ENCODE measurements around the gene MFSD1. TPM values are rescaled to one million over a fixed set of nuclear protein-coding genes. Genes with fewer than 3 reads are reported as not detected.
"Not testable (repeated sequence)": the region's sequence is repeated elsewhere in the genome, so short reads cannot be mapped to it uniquely, and the experiment has no call there.

Gene MFSD1
- total and polyA plus RNA-seq, 5 donors, result 21.9 to 50.8 (median 34.9) TPM

- H3K27ac ChIP-seq (ENCODE audit: low read length), result no peak overlapping the region
- peak in 1 of 3 donors; percentile 33 for DNase-seq
- WGBS, result 13% methylated on average over 11 of the region's 11 CpGs
- ATAC-seq, result peak; percentile 70 to 74
- intact Hi-C loops (cut with DNase I), result loop anchor here (2.0 to 10.0 kb wide), 4 partner anchors 64 to 129 kb away; no protein-coding TSS in a partner anchor
- no peaks in the 10 kb centered on the region for H3K9me3 ChIP-seq (ENCODE audit: control insufficient read depth, low read length)
- H3K27me3 ChIP-seq (ENCODE audit: control insufficient read depth, insufficient read depth), result no peaks in the 10 kb centered on the region
- no peaks in the 10 kb centered on the region for H3K4me1 ChIP-seq (ENCODE audit: control insufficient read depth, insufficient read depth, low read length)
- no peak overlapping the region for H3K4me3 ChIP-seq (ENCODE audit: low read length)
These were observed 10.8 kb upstream of the MFSD1 start for GRCh38 chr3:158790901-158791589.

DNA sequence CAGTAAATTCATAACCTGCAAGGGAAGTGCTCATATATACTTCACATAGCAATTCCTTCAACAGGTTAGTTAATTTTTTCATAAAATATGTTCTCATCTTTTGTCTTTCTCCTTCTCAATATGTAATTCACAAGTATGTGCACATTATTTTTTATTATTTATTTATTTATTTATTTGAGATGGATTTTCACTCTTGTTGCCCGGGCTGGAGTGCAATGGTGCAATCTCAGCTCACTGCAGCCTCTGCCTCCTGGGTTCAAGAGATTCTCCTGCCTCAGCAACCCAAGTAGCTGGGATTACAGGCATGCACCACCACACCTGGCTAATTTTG lies 10.3 kb upstream of the MFSD1 start:
- not testable (repeated sequence) for H3K9me3 ChIP-seq (ENCODE audit: control insufficient read depth, low read length); DNase-seq; ATAC-seq; H3K27ac ChIP-seq (ENCODE audit: low read length); H3K4me1 ChIP-seq (ENCODE audit: control insufficient read depth, insufficient read depth, low read length); H3K27me3 ChIP-seq (ENCODE audit: control insufficient read depth, insufficient read depth); H3K4me3 ChIP-seq (ENCODE audit: low read length)
- WGBS, result 7% methylated on average over 1 of the region's 1 CpG
- intact Hi-C loops (cut with DNase I), result loop anchor here (2.0 to 10.0 kb wide), 4 partner anchors 64 to 129 kb away; no protein-coding TSS in a partner anchor

DNA sequence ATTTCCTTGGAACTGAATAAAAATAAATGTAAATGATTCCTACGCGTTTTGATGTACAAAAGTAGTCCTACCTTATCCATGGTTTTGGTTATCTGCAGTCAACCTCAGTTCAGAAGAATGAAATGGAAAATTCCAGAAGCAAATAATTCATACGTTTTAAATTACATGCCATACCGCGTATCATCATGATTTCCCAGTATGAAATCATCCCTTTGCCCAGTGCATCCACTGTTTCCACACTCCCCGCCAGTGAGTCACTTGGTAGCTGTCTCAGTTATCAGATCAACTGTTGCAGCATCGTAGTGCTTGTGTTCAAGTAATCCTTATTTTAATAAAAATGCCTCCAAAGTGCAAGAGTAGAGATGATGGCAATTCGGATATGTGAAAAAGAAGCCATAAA lies 9.1 kb upstream of the MFSD1 start:
- Histone ChIP-seq H3K4me1 (ENCODE audit: control insufficient read depth, insufficient read depth, low read length) (no peaks in the 10 kb centered on the region), H3K4me3 (ENCODE audit: low read length) (no peak overlapping the region), H3K27ac (ENCODE audit: low read length) (no peak overlapping the region), H3K27me3 (ENCODE audit: control insufficient read depth, insufficient read depth) (no peaks in the 10 kb centered on the region), H3K9me3 (ENCODE audit: control insufficient read depth, low read length) (no peaks in the 10 kb centered on the region)
- no peak for DNase-seq
- no peak for ATAC-seq
- intact Hi-C loops (cut with DNase I), result loop anchor here (5.0 to 10.0 kb wide), 3 partner anchors 65 to 130 kb away; no protein-coding TSS in a partner anchor
- WGBS, result 56% methylated on average over 8 of the region's 8 CpGs

- ATAC-seq, result no peak
- WGBS, result 92% methylated on average over 2 of the region's 2 CpGs
- H3K27me3 ChIP-seq (ENCODE audit: control insufficient read depth, insufficient read depth), result no peaks in the 10 kb centered on the region
- no peak for DNase-seq
- no peak overlapping the region for H3K27ac ChIP-seq (ENCODE audit: low read length)
- H3K4me3 ChIP-seq (ENCODE audit: low read length), result no peak overlapping the region
- no peaks in the 10 kb centered on the region for H3K4me1 ChIP-seq (ENCODE audit: control insufficient read depth, insufficient read depth, low read length)
- no peaks in the 10 kb centered on the region for H3K9me3 ChIP-seq (ENCODE audit: control insufficient read depth, low read length)
- intact Hi-C loops (cut with DNase I), result loop anchor here (5.0 to 10.0 kb wide), 3 partner anchors 67 to 132 kb away; no protein-coding TSS in a partner anchor
These were observed 7.6 kb upstream of the MFSD1 start for GRCh38 chr3:158794206-158794605.

GRCh38 chr3:158794936-158795518 lies 6.8 kb upstream of the MFSD1 start:
- WGBS, result 72% methylated on average over 5 of the region's 5 CpGs
- H3K27me3 ChIP-seq (ENCODE audit: control insufficient read depth, insufficient read depth), result no peaks in the 10 kb centered on the region
- no peak for DNase-seq
- intact Hi-C loops (cut with DNase I), result loop anchor here (5.0 to 10.0 kb wide), 3 partner anchors 68 to 133 kb away; no protein-coding TSS in a partner anchor
- H3K9me3 ChIP-seq (ENCODE audit: control insufficient read depth, low read length), result no peaks in the 10 kb centered on the region
- peak in 1 of 2 donors; percentile 31 for ATAC-seq
- no peak overlapping the region for H3K27ac ChIP-seq (ENCODE audit: low read length)
- H3K4me3 ChIP-seq (ENCODE audit: low read length), result no peak overlapping the region
- H3K4me1 ChIP-seq (ENCODE audit: control insufficient read depth, insufficient read depth, low read length), result no peaks in the 10 kb centered on the region

- peak overlapping the region; percentile 75 for H3K27ac ChIP-seq (ENCODE audit: low read length)
- 15% methylated on average over 11 of the region's 11 CpGs for WGBS
- H3K9me3 ChIP-seq (ENCODE audit: control insufficient read depth, low read length), result no peaks in the 10 kb centered on the region
- peak in 1 of 3 donors; percentile 34 for DNase-seq
- ATAC-seq, result peak; percentile 18 to 27
- H3K4me3 ChIP-seq (ENCODE audit: low read length), result peak overlapping the region; percentile 69
- no peaks in the 10 kb centered on the region for H3K27me3 ChIP-seq (ENCODE audit: control insufficient read depth, insufficient read depth)
- intact Hi-C loops (cut with DNase I), result no loop called here
- H3K4me1 ChIP-seq (ENCODE audit: control insufficient read depth, insufficient read depth, low read length), result no peaks in the 10 kb centered on the region
These were observed 653 bp upstream of the MFSD1 start for GRCh38 chr3:158801201-158801600.

- no peaks in the 10 kb centered on the region for H3K27me3 ChIP-seq (ENCODE audit: control insufficient read depth, insufficient read depth)
- H3K4me1 ChIP-seq (ENCODE audit: control insufficient read depth, insufficient read depth, low read length), result no peaks in the 10 kb centered on the region
- no peaks in the 10 kb centered on the region for H3K9me3 ChIP-seq (ENCODE audit: control insufficient read depth, low read length)
- intact Hi-C loops (cut with DNase I), result no loop called here
- peak in 1 of 2 donors; percentile 39 for ATAC-seq
- H3K4me3 ChIP-seq (ENCODE audit: low read length), result peak overlapping the region; percentile 69
- 28% methylated on average over 25 of the region's 25 CpGs for WGBS
- DNase-seq, result no peak
- peak overlapping the region; percentile 54 for H3K27ac ChIP-seq (ENCODE audit: low read length)
These were observed 785 bp downstream of the MFSD1 start for GRCh38 chr3:158802409-158803268.

DNA sequence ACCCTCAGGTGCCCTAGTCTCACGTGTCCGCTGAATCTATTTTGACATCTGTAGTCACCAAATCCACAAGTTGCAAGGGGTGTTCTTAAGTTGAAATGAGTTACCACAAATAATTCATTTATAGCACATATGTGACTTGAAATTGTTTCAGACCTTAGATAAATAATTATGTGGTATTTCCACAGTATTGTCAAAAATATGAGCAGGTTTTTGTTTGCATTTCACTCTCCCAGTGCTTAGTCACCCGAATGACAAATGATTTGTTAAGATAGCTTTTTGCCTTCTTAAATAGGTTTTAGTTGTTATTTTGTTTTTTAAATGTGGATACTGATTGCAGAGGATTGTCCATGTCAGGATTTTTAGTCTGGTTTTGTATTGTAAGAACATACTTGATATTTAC lies 2.6 kb downstream of the MFSD1 start:
- Histone ChIP-seq H3K9me3 (ENCODE audit: control insufficient read depth, low read length) (no peaks in the 10 kb centered on the region), H3K4me3 (ENCODE audit: low read length) (no peak overlapping the region), H3K4me1 (ENCODE audit: control insufficient read depth, insufficient read depth, low read length) (no peaks in the 10 kb centered on the region), H3K27ac (ENCODE audit: low read length) (no peak overlapping the region), H3K27me3 (ENCODE audit: control insufficient read depth, insufficient read depth) (no peaks in the 10 kb centered on the region)
- ATAC-seq, result no peak
- intact Hi-C loops (cut with DNase I), result no loop called here
- WGBS, result 78% methylated on average over 3 of the region's 3 CpGs
- DNase-seq, result no peak

DNA sequence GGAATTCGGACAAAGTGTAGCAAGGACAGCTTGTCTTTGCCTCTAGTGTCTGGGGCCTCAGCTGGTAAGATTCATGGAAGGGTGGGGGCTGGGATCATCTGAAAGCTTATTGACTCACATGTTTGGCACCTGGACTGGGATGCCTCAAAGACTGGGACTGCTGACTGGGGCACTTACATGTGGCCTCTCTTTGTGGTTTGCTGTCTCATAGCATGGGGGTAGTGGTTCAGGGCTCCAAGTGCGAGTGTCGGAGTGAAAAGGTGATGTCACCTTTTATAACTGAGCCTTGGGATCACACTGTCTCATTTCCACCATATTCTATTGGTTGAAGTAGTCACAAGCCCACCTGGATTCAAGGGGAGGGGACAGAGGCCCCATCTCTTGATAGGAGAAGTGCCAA lies 6.8 kb downstream of the MFSD1 start:
- Histone ChIP-seq H3K4me3 (ENCODE audit: low read length) (no peak overlapping the region), H3K27me3 (ENCODE audit: control insufficient read depth, insufficient read depth) (no peaks in the 10 kb centered on the region), H3K27ac (ENCODE audit: low read length) (no peak overlapping the region), H3K4me1 (ENCODE audit: control insufficient read depth, insufficient read depth, low read length) (no peaks in the 10 kb centered on the region), H3K9me3 (ENCODE audit: control insufficient read depth, low read length) (no peaks in the 10 kb centered on the region)
- intact Hi-C loops (cut with DNase I), result no loop called here
- DNase-seq (no peak), ATAC-seq (peak in 1 of 2 donors; percentile 36)
- 89% methylated on average over 3 of the region's 3 CpGs for WGBS

- intact Hi-C loops (cut with DNase I), result no loop called here
- H3K27me3 ChIP-seq (ENCODE audit: control insufficient read depth, insufficient read depth), result no peaks in the 10 kb centered on the region
- H3K27ac ChIP-seq (ENCODE audit: low read length), result no peak overlapping the region
- no peak overlapping the region for H3K4me3 ChIP-seq (ENCODE audit: low read length)
- DNase-seq (no peak), ATAC-seq (peak; percentile 55 to 57)
- H3K4me1 ChIP-seq (ENCODE audit: control insufficient read depth, insufficient read depth, low read length), result no peaks in the 10 kb centered on the region
- no peaks in the 10 kb centered on the region for H3K9me3 ChIP-seq (ENCODE audit: control insufficient read depth, low read length)
- 94% methylated on average over 4 of the region's 4 CpGs for WGBS
These were observed 7.8 kb downstream of the MFSD1 start for GRCh38 chr3:158809642-158810041.
